Heart left ventricle (tissue), 16 donors: ENCODE measurements around the gene PLEKHA4. TPM values are rescaled to one million over a fixed set of nuclear protein-coding genes. Genes with fewer than 3 reads are reported as not detected.

Source experiments
- ATAC-seq, 4 donors: fragments of 200-7000 bp; cut with Tn5 transposase; one replicate each; pipeline ENCODE4 v1.9.1; 2020 to 2022; ENCODE audit warnings: moderate library complexity in 4 of 4, mild to moderate bottlenecking in 3 of 4, moderate number of reproducible peaks in 1 of 4
- DNase-seq, 5 donors: peaks; one replicate each; pipeline ENCODE4 v3.0.0-alpha.2; 2020
- H3K27ac ChIP-seq, 12 donors: fragments of 200-600 bp; sonication (generic) in 4 of 12; one replicate each; pipeline versions ENCODE4 v1.5.0 to v1.8.0; 2016 to 2022; ENCODE audit warnings: mild to moderate bottlenecking in 2 of 12
- H3K27me3 ChIP-seq, 9 donors: fragments of 200-600 bp; sonication (generic) in 2 of 9; one replicate each; pipeline versions ENCODE4 v1.5.1 to v1.8.0; 2016 to 2022; ENCODE audit warnings: mild to moderate bottlenecking in 3 of 9
- H3K36me3 ChIP-seq, 9 donors: fragments of 200-600 bp; sonication (generic) in 2 of 9; one replicate each; pipeline versions ENCODE4 v1.5.0 to v1.8.0; 2018 to 2022; ENCODE audit warnings: mild to moderate bottlenecking in 2 of 9
- H3K4me1 ChIP-seq, 12 donors: fragments of 200-600 bp; sonication (generic) in 4 of 12; one replicate each; pipeline versions ENCODE4 v1.5.0 to v1.8.0; 2016 to 2022; ENCODE audit warnings: mild to moderate bottlenecking in 3 of 12
- H3K4me3 ChIP-seq, 12 donors: fragments of 200-600 bp; sonication (generic) in 4 of 12; one replicate each; pipeline versions ENCODE4 v1.5.0 to v1.8.0; 2017 to 2022; ENCODE audit warnings: mild to moderate bottlenecking in 9 of 12, moderate library complexity in 4 of 12
- H3K9me3 ChIP-seq, 12 donors: fragments of 200-600 bp; sonication (generic) in 4 of 12; one replicate each; pipeline versions ENCODE4 v1.5.0 to v1.8.0; 2016 to 2022; ENCODE audit warnings: mild to moderate bottlenecking in 1 of 12
- POLR2A ChIP-seq, 2 donors: fragments of 450-650 bp; IDR thresholded peaks; one replicate each; pipeline ENCODE4 v1.6.1; 2017; ENCODE audit warnings: antibody characterized with exemption in 2 of 2, mild to moderate bottlenecking in 2 of 2, moderate library complexity in 2 of 2
- WGBS, 4 donors: extraction: QIAGEN DNeasy Blood & Tissue Kit in 2 of 4; methylation state at CpG; one replicate each; pipeline versions ENCODE4 v1.1.5 to v1.1.7; 2013 to 2018; 5-methylcytosine and 5-hydroxymethylcytosine counted together
- intact Hi-C, 10 donors: fragments of 100-400 bp; cut with DNase I; formaldehyde crosslinking; loops; one replicate each; pipeline versions ENCODE4 v1.11.1 to v1.14.2; 2022
- polyA plus RNA-seq, 2 donors: library from polyadenylated mRNA; stranded (reverse); fragments of 200-250 nt; gene quantifications; one replicate each; pipeline ENCODE4 v1.2.3, GENCODE V29; 2013
- total RNA-seq, 9 donors: library from RNA; depleted of rRNA in 2 of 9; stranded (reverse); fragments of >200 nt in 2 of 9; fragmentation: NEBNext Ultra II Directional in 3 of 9; extraction: Animal tissue kit (Norgen Biotek cat#: 25700) in 3 of 9; gene quantifications; one replicate each; pipeline versions ENCODE4 v1.1.0 to v1.2.4, GENCODE V29; 2016 to 2023
- TF ChIP-seq, protein P1 (sequence below), 12 donors: fragments of 200-600 bp; sonication (generic) in 4 of 12; IDR thresholded peaks; one replicate each; pipeline versions ENCODE4 v1.5.0 to v1.8.0; 2018 to 2022; ENCODE audit warnings: antibody characterized with exemption in 12 of 12, mild to moderate bottlenecking in 5 of 12
- donor health status: ischemic (EF 13 %, LVEDD 7.1; RV severe dilation, severe dysfunction).
- donor health status: healthy with polysubstance abuse.
- donor health status: DM: no; HTN: yes; CAD: no.
- donor health status: DM: no; HTN: no; CAD: no.
- donor health status: ischemic (EF 25% LVEDD 6.9; RV normal size, moderate dysfunction).
- donor health status: ischemic (EF 25% LVEDD 5.7; RV mildly dilated, moderate dysfunction).
- donor health status: healthy.
- donor health status: DM: yes; HTN: yes; CAD: no.
- donor health status: ischemic (EF 35%, LVEDD 5.7; RV mildly dilated, moderate dysfunction).
- donor health status: nonischemic (EF 11% LVEDD 7.7; RV severe dilation, severe dysfunction).
- donor health status: DM: yes; HTN: yes; CAD: no.
- donor health status: PGD.
- donor health status: ischemic (EF 29% LVEDD 5.4; RV normal size, mild dysfunction).
- donor health status: nonischemic (EF 23%, LVEDD 6.1; RV moderate dilation, normal function).

Gene PLEKHA4
- total and polyA plus RNA-seq, 11 donors, result 7.5 to 66.9 (median 28.6) TPM

DNA sequence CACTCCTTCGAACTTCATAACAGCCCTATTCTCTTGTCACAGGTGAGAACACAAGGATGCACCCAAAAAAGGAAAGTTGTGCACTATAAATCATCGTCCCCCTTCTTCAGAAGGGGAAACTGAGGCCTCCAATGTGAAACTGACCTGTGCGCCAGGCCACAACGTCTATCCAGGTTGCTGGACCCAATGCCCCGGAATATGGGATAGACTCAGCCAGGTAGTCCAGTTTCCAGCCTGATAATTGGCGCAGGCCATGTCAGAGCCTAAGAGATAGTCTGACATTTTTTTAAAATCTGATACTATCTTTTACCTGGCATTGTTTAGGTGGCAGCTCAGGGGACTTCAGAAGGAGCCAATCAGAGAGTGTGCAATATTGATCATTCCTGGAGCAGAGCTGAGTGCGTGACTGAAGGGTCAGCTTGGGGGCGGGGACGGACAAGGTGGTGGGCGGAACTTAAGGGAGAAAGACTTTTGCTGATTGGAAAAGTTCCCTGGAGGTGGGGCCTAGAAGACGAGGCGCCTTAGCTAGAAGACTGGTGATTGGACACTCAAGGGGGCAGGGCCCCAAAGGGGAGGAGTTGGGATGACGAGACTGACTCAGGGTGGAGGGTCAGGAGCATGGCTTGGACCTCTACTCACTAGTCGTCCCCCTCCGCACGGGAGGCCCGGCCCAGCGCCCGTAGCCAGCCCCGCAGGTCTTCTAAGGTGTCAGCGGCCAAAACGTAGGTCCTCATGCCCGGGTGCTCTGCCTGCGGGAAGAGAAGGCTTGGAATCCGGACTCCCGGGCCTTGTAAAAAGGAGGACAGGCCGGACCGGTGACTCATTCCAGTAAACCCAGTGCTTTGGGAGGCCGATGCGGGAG lies 8.5 kb downstream of the PLEKHA4 start:
- no peaks in the 10 kb centered on the region for H3K9me3 ChIP-seq
- peak in 3 of 5 donors; percentile 23 to 52 (median 41) for DNase-seq
- peak overlapping the region in 3 of 12 donors; percentile 13 to 37 (median 20) for H3K27ac ChIP-seq
- peak in 3 of 4 donors; percentile 38 to 73 (median 68) for ATAC-seq
- peak overlapping the region in 7 of 12 donors; percentile 12 to 48 (median 27) for H3K4me3 ChIP-seq
- peaks cover 0 to 13% (median 0%) of the 10 kb centered on the region in 12 donors for H3K4me1 ChIP-seq
- H3K36me3 ChIP-seq, result peaks cover 0 to 14% (median 0%) of the 10 kb centered on the region in 9 donors
- intact Hi-C loops, result no loop called here
- H3K27me3 ChIP-seq, result no peaks in the 10 kb centered on the region
- TF ChIP-seq, protein P1, sequence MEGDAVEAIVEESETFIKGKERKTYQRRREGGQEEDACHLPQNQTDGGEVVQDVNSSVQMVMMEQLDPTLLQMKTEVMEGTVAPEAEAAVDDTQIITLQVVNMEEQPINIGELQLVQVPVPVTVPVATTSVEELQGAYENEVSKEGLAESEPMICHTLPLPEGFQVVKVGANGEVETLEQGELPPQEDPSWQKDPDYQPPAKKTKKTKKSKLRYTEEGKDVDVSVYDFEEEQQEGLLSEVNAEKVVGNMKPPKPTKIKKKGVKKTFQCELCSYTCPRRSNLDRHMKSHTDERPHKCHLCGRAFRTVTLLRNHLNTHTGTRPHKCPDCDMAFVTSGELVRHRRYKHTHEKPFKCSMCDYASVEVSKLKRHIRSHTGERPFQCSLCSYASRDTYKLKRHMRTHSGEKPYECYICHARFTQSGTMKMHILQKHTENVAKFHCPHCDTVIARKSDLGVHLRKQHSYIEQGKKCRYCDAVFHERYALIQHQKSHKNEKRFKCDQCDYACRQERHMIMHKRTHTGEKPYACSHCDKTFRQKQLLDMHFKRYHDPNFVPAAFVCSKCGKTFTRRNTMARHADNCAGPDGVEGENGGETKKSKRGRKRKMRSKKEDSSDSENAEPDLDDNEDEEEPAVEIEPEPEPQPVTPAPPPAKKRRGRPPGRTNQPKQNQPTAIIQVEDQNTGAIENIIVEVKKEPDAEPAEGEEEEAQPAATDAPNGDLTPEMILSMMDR (IDR thresholded peaks at IDR 0.05), result no peak
- no peak for TF ChIP-seq POLR2A (IDR thresholded peaks at IDR 0.05)
- WGBS, 4 donors, result 80 to 93% (median 84%) methylated on average over 30 of the region's 30 CpGs

DNA sequence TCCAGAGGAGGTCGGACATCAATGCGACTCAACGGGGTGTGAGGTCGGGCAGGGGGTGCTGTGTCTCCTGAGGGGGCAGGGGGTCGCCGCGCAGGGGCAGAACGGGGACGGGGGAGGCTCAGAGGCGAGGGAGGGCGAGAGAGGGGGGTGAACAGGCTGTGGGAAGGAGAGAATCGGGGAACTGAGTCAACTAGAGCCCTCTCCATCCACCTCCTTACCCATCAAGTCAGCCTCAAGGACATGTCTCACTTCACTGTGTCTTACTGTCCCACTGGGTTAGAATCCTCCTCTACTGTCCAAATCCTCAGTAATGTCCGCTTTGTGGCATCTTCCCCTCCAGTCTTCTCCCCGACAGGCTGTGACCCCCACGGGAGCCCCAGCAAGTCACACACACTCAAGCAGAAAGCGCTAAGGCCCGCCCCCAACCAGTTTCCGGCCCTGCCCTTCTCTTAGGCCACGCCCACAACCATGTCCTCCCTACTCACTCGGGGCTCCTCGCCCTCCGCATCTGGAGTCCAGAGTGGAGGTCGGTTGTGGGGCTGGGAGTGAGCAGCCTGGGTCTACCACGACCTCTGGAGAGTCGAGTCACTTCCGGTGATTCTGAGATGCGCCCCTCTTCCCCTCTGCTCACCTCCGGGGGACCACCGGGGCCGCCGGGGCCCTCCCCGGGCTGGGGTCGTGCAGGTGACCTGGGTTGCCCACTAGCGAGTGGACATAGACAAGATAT lies 9.3 kb downstream of the PLEKHA4 start:
- H3K27ac ChIP-seq, result peak overlapping the region in 3 of 12 donors; percentile 13 to 37 (median 20)
- intact Hi-C loops, result no loop called here

DNA sequence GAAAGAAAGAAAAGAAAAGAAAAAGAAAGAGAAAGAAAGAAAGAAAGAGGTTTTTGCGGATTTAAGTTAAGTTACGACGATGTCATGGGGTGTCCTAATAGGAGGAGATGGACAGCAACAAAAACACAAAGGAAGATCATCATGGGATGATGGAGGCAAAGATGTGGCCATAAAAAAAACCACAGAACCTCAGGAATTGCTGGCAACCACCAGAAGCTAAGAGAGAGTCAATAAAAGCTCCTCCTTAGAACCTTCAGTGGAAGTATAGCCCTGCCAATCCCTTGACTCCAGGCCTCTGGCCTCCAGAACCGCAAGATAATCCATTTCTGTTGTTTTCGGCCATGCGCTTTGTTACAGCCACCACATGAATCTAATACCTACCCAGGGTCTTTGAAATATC lies 11.5 kb downstream of the PLEKHA4 start:
- H3K27ac ChIP-seq, result no peak overlapping the region
- no peak overlapping the region for H3K4me3 ChIP-seq
- TF ChIP-seq, protein P1 (IDR thresholded peaks at IDR 0.05), result no peak
- no peak for TF ChIP-seq POLR2A (IDR thresholded peaks at IDR 0.05)
- peaks cover 0 to 13% (median 0%) of the 10 kb centered on the region in 12 donors for H3K4me1 ChIP-seq
- H3K27me3 ChIP-seq, result no peaks in the 10 kb centered on the region
- peaks cover 0 to 16% (median 0%) of the 10 kb centered on the region in 9 donors for H3K36me3 ChIP-seq
- DNase-seq, result no peak
- intact Hi-C loops, result no loop called here
- H3K9me3 ChIP-seq, result no peaks in the 10 kb centered on the region
- 97 to 99% (median 98%) methylated on average over 6 of the region's 6 CpGs for WGBS, 4 donors
- no peak for ATAC-seq

More for the DNA sequence above, 9.3 kb downstream of the PLEKHA4 start:
- DNase-seq (peak in 3 of 5 donors; percentile 33 to 78 (median 54)), ATAC-seq (peak in 3 of 4 donors; percentile 51 to 64 (median 51))
- Histone ChIP-seq H3K4me1 (peaks cover 0 to 13% (median 0%) of the 10 kb centered on the region in 12 donors), H3K4me3 (peak overlapping the region in 7 of 12 donors; percentile 12 to 48 (median 27)), H3K9me3 (no peaks in the 10 kb centered on the region), H3K36me3 (peaks cover 0 to 7% (median 0%) of the 10 kb centered on the region in 9 donors), H3K27me3 (no peaks in the 10 kb centered on the region)
- TF ChIP-seq POLR2A (IDR thresholded peaks at IDR 0.05), result no peak
- TF ChIP-seq, protein P1 (IDR thresholded peaks at IDR 0.05), result no peak
- 42 to 66% (median 56%) methylated on average over 28 to 34 of the region's 34 CpGs for WGBS, 4 donors

DNA sequence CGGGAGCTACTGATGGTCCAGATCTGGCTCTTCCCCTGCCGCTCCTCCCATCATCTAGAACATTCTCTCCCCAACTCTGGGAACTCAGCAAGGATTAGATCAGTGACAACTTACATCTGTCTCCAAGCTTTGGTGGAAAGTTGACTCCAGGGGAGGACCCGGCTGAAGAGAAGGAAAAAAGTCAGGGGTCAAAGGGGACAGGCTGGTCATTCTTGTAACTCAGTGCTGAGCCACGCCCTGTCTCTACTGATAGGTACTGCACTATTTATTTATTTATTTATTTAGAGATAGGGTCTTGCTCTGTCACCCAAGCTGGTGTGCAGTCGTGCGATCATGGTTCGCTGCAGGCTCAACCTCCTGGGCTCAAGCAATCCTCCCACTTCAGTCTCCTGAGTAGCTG lies 14.3 kb downstream of the PLEKHA4 start:
- DNase-seq (no peak), ATAC-seq (no peak)
- Histone ChIP-seq H3K36me3 (peaks cover 0 to 16% (median 0%) of the 10 kb centered on the region in 9 donors), H3K27ac (no peak overlapping the region), H3K4me3 (no peak overlapping the region), H3K27me3 (no peaks in the 10 kb centered on the region), H3K4me1 (peaks cover 0 to 8% (median 0%) of the 10 kb centered on the region in 12 donors), H3K9me3 (no peaks in the 10 kb centered on the region)
- 82 to 89% (median 88%) methylated on average over 7 of the region's 7 CpGs for WGBS, 4 donors
- intact Hi-C loops, result no loop called here
- TF ChIP-seq POLR2A (IDR thresholded peaks at IDR 0.05), result no peak
- TF ChIP-seq, protein P1 (IDR thresholded peaks at IDR 0.05), result no peak
